ENCODE results near the gene TSPAN13.

DNA sequence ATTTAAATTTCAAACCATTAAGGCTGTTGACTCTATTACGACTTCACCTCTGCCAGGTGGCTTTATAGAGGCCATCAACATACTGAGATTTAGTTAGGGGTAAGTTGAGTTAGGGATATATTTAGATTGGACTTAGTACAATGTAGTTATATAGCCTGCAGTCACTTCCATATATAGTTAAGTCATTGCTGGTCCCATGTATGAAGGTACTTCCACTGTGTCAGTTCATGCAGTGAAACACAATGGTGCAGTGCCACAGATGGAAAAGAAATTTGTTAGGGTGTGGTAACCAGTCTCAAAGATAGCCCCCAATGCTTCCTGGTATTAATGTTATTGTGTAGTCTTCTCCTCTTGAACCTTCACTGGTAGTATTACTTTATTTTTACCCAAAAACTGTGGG is 12.6 kb upstream of the TSPAN13 start:
- TF ChIP-seq, protein P1, sequence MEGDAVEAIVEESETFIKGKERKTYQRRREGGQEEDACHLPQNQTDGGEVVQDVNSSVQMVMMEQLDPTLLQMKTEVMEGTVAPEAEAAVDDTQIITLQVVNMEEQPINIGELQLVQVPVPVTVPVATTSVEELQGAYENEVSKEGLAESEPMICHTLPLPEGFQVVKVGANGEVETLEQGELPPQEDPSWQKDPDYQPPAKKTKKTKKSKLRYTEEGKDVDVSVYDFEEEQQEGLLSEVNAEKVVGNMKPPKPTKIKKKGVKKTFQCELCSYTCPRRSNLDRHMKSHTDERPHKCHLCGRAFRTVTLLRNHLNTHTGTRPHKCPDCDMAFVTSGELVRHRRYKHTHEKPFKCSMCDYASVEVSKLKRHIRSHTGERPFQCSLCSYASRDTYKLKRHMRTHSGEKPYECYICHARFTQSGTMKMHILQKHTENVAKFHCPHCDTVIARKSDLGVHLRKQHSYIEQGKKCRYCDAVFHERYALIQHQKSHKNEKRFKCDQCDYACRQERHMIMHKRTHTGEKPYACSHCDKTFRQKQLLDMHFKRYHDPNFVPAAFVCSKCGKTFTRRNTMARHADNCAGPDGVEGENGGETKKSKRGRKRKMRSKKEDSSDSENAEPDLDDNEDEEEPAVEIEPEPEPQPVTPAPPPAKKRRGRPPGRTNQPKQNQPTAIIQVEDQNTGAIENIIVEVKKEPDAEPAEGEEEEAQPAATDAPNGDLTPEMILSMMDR (IDR thresholded peaks at IDR 0.05): no peak
- no peak for TF ChIP-seq RAD21 (conservative IDR thresholded peaks at IDR 0.05 in 1 of 2, IDR thresholded peaks at IDR 0.05 in 1 of 2)
- no peak for TF ChIP-seq EP300 (IDR thresholded peaks at IDR 0.05)
- no peak for TF ChIP-seq BCL3 (IDR thresholded peaks at IDR 0.05)
- TF ChIP-seq POLR2A (IDR thresholded peaks at IDR 0.05; ENCODE audit: low read length): no peak
- TF ChIP-seq JUN (IDR thresholded peaks at IDR 0.05): no peak
- TF ChIP-seq CHD4 (IDR thresholded peaks at IDR 0.05; ENCODE audit: borderline replicate concordance): no peak

All from A549 (cell line).